Tibial artery (tissue), 4 donors: ENCODE measurements around the gene TAGLN2.

Source experiments
- DNase-seq, 2 donors: peaks; one replicate each; pipeline ENCODE4 v3.0.0-alpha.2; 2019
- H3K27ac ChIP-seq, 2 donors: fragments of 200-600 bp; sonication (generic) in 1 of 2; 1 replicate in 1 of 2; 2 replicates in 1 of 2; pipeline ENCODE4 v1.5.1; 2018 to 2019; ENCODE audit warnings: mild to moderate bottlenecking in 1 of 2
- H3K27me3 ChIP-seq, 2 donors: fragments of 200-600 bp; sonication (generic) in 1 of 2; one replicate each; pipeline versions ENCODE4 v1.5.1 to v1.6.0; 2016 to 2019
- H3K36me3 ChIP-seq, 3 donors: fragments of 200-600 bp; sonication (generic) in 2 of 3; one replicate each; pipeline ENCODE4 v1.5.1; 2016 to 2019; ENCODE audit warnings: mild to moderate bottlenecking in 2 of 3
- H3K4me1 ChIP-seq, 4 donors: fragments of 200-600 bp; sonication (generic) in 2 of 4; 1 replicate in 3 of 4; 2 replicates in 1 of 4; pipeline ENCODE4 v1.5.1; 2016 to 2019
- H3K4me3 ChIP-seq, 2 donors: fragments of 200-600 bp; sonication (generic) in 1 of 2; 1 replicate in 1 of 2; 2 replicates in 1 of 2; pipeline ENCODE4 v1.5.1; 2018 to 2019; ENCODE audit warnings: mild to moderate bottlenecking in 2 of 2
- H3K9me3 ChIP-seq, 3 donors: fragments of 200-600 bp; sonication (generic) in 1 of 3; one replicate each; pipeline ENCODE4 v1.5.1; 2016 to 2019
- CTCF ChIP-seq, 2 experiments: fragments of 200-600 bp in 1 of 2; fragments of 450-650 bp in 1 of 2; IDR thresholded peaks; one replicate each; pipeline ENCODE4 v1.5.1; 2017 to 2019; ENCODE audit warnings: antibody characterized with exemption in 2 of 2, mild to moderate bottlenecking in 1 of 2, moderate library complexity in 1 of 2
- intact Hi-C: fragments of 100-400 bp; cut with DNase I; formaldehyde crosslinking; loops from one replicate; pipeline ENCODE4 v1.15.0; 2023; ENCODE audit warnings: low total_unique reads

TAGLN2 gene

GRCh38 chr1:159917533-159918351, 7.6 kb downstream of the TAGLN2 start:
- DNase-seq, result no peak
- no peak for TF ChIP-seq CTCF (IDR thresholded peaks at IDR 0.05)
- Histone ChIP-seq H3K9me3 (no peaks in the 10 kb centered on the region), H3K4me3 (no peak overlapping the region), H3K27ac (peak overlapping the region; percentile 17 to 64), H3K36me3 (peaks cover 23 to 35% (median 33%) of the 10 kb centered on the region in 3 donors), H3K4me1 (peaks cover 0 to 53% (median 38%) of the 10 kb centered on the region in 4 donors), H3K27me3 (no peaks in the 10 kb centered on the region)
- intact Hi-C loops, result no loop called here

GRCh38 chr1:159916242-159917051, 8.9 kb downstream of the TAGLN2 start:
- intact Hi-C loops, result no loop called here
- no peaks in the 10 kb centered on the region for H3K27me3 ChIP-seq
- peaks cover 0 to 40% (median 25%) of the 10 kb centered on the region in 4 donors for H3K4me1 ChIP-seq
- H3K27ac ChIP-seq, result peak overlapping the region; percentile 49 to 64
- DNase-seq, result no peak
- H3K4me3 ChIP-seq, result no peak overlapping the region
- TF ChIP-seq CTCF (IDR thresholded peaks at IDR 0.05), result no peak
- no peaks in the 10 kb centered on the region for H3K9me3 ChIP-seq
- H3K36me3 ChIP-seq, result peaks cover 23 to 35% (median 33%) of the 10 kb centered on the region in 3 donors

- no peak overlapping the region for H3K4me3 ChIP-seq
- peaks cover 23 to 35% (median 32%) of the 10 kb centered on the region in 3 donors for H3K36me3 ChIP-seq
- H3K4me1 ChIP-seq, result peaks cover 0 to 39% (median 24%) of the 10 kb centered on the region in 4 donors
- peak overlapping the region; percentile 49 to 64 for H3K27ac ChIP-seq
- no peak for TF ChIP-seq CTCF (IDR thresholded peaks at IDR 0.05)
- no peaks in the 10 kb centered on the region for H3K9me3 ChIP-seq
- DNase-seq, result no peak
- intact Hi-C loops, result no loop called here
- H3K27me3 ChIP-seq, result no peaks in the 10 kb centered on the region
Measured at GRCh38 chr1:159915571-159916241, 9.6 kb downstream of the TAGLN2 start.

GRCh38 chr1:159914252-159915018, 10.9 kb downstream of the TAGLN2 start:
- Histone ChIP-seq H3K4me1 (peaks cover 0 to 46% (median 31%) of the 10 kb centered on the region in 4 donors), H3K9me3 (no peaks in the 10 kb centered on the region), H3K27ac (no peak overlapping the region), H3K27me3 (no peaks in the 10 kb centered on the region), H3K36me3 (peaks cover 14 to 22% (median 19%) of the 10 kb centered on the region in 3 donors), H3K4me3 (no peak overlapping the region)
- intact Hi-C loops, result no loop called here
- no peak for DNase-seq
- no peak for TF ChIP-seq CTCF (IDR thresholded peaks at IDR 0.05)
